SIG-M5 (cell line): Measurements from ENCODE around the gene DCAF12L2.
"Not testable (repeated sequence)": the region's sequence is repeated elsewhere in the genome, so short reads cannot be mapped to it uniquely, and the experiment has no call there.

Source experiments
- DNase-seq: peaks from one replicate; lab custom pipeline; 2025; lab: John Stamatoyannopoulos, UW

Gene DCAF12L2

DNA sequence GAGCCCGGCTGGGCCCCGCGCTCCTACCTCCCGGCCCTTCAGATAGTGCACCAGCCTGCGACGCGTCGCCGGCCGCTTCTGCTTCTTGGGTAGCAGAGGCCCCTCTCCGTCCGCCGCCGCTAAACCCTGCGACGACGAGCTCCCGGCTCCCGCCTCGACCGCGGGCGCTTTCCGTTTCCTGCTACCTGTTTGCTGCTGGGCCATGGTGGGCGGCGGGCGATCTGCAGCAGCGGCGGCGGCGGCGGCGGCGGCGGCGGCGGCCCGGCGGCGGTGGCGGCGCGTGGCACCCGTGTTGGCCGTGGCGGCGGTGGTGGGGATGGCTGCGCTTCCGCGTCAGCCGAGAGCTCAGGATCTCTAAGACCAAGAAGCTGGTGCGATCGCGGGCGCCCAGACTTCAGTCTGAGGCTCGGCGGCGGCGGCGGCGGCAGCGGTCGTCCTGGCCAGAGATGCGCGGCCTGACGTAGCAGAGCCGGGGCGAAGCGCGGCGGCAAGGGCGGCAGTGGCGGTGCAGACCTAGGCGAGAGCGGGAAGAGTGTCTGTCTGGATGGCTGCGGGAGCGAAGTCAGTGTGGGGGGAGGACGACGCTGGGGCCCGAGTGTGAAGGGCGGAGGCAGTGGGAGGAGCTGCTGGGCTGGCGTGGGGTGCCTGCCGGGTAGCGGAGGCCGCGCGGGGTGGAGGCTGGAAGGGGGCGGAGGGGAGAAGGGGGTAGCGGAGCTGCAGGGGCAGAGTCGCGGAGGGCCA, at the start of gene DCAF12L2:
TSS of gene DCAF12L2 (minus strand) at position 569 of the 741 bp plus-strand sequence. CDS start at position 204, 365 bp downstream.
- DNase-seq, result no peak

DNA sequence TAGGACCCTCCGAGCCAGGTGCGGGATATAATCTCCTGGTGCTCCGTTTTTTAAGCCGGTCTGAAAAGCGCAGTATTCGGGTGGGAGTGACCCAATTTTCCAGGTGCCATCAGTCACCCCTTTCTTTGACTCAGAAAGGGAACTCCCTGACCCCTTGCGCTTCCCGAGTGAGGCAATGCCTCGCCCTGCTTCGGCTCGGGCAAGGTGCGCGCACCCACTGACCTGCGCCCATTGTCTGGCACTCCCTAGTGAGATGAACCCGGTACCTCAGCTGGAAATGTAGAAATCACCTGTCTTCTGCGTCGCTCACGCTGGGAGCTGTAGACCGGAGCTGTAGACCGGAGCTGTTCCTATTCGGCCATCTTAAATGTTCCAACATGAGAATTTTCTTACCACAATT, 24.8 kb upstream of the DCAF12L2 start:
- not testable (repeated sequence) for DNase-seq

DNA sequence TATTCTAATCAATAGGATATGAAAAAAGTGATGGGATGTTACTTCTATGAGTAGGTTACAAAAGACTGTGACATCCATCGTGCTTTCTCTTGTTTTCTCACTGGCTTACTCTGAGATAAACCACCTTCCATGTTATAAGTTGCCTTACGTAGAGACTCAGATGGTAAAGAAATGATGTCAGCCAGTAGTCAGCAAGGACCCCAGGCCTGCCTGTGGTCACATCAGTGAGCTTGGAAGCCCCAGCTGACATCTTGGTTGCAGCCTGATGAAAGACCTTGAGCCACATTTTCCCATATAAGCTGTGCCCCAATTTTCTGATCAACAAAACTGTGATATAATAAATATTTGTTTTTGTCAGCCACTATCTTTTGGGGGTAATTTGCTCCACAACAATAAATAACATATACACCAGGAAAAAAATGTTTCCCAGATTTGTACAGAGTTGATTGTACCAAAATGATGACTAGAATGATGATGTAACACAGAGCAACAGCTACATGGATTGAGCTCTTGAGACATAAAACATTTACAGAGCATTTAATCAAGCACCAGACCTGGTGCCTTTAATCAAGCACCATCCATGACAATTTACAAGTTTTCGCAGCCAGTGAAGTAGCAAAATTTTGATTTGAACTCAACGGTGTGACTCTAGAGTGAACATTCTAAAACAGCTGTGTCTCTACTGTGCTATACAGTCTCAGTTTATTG, 11.2 kb upstream of the DCAF12L2 start:
- DNase-seq, result no peak

DNA sequence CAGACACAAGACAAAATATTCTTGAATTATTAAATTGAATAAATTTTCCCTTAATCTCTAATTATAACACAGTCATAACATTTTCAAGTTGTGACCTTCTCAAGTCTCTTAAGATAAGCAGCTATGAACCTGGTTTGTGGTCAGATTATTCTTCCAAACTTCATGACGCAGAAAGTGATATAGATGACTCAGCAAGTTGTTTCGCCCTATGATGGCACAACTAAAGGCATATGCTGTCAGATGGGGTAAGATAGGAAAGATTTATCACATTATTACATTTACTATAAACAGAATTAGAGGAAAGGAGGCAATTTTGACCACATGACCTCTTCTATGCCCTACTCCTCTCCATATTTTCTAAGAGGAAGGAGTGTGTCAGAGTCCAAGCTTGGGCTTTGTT, 4.6 kb upstream of the DCAF12L2 start:
- no peak for DNase-seq

DNA sequence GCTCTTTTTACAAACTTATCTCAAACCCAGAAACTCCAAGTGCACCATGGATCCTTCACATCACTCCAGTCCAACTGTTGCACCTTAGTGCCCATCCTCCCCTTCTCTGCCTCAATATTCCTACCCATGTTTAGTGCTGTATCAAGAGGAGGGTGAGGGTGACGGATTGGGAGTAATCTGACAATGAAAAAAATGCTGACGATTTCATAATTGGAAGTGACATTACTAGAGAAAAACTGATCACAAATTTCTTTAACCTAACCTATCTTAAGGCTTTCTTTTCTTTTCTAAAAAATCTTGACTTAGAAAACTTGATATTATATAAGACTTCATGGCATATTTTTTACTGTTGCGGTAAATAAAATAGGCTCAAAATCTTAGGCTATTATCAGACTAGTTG, 1.5 kb upstream of the DCAF12L2 start:
- no peak for DNase-seq

DNA sequence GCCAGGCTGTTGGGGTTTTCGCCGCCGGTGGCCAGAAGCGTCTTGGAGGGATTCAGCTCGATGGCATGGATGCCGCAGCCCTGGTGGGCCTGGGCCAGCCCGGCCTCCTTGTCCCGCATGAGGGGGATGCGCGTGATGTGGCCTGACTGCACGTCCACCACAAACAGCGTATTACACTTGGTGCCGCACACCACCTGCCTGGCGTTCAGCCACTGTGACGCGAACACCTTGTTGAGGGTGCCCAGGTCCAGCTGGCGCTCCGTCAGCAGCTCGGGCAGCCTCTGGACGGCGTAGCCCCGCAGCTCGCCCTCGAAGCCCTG, 728 bp downstream of the DCAF12L2 start:
- no peak for DNase-seq

DNA sequence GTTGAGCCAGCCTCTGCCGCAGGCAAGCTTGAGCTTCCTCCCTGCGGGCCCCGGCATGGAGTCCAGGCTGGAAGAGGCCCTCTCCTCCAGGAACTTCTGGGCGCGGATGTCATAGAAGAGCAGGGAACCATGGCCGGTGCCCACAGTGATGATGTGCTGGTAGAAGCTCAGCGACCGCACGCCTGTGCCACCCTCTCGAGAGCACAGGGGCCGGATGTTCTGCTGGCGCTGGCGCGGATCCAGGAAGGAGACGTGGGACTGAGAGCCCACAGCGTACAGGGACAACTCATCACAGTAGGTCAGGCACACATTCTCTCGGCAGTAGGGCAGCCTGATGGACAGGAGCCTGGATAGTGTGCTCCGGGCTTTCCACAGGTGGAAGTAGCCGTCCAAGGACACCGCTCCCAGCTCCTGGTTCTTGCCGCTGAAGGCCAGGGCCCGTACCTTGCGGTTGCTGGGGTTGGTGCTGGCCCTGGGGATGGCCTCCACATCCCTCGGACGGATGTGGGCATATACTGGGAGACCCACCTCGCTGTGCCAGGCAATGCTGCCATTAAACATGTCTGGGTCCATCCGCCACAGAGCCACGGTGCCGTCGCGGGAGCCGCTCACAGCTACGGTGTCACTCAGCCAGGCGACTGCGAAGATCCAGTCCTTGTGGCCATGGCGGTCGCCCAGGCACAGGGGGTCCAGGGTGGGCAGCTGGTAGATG, 1.2 kb downstream of the DCAF12L2 start:
- no peak for DNase-seq

DNA sequence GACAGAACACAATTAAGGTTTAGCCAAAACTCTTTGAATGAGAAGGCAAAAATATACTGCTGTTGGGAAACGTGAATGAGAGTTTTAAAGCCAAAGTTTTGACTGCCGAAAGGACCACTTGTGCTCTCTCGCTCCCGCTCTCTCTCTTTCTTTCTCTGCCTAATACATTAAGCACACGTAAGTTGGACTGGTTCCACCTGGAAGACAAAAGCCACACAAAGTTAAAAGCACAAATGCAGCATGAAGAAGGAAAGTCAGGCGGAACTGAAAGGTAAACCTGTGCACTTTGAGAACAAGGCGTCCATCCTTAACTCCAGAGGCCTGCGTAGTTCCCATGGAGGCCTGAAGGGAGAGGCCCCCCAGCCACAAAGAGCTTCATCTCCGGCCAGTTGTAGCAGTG, 1.9 kb downstream of the DCAF12L2 start:
- no peak for DNase-seq

DNA sequence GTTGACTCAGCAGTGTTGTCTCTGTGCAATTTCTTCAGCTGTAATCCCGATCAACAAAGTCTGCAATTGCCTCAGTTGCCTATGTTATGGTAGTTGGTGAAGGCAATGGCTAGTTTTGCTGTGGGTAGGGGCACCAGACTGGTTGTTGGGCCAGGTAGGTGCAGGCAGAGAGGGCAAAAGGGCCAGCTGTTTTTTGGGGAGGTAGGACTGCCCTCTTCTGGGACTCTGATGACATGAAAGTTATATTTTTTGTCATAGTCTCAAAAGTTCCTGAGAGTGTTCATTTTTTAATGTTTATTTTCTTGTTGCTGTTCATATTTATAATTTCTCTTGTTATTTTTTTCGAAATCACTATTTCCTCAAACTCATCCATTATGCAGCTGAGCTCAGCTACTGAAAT, 25.1 kb downstream of the DCAF12L2 start:
- DNase-seq, result no peak

DNA sequence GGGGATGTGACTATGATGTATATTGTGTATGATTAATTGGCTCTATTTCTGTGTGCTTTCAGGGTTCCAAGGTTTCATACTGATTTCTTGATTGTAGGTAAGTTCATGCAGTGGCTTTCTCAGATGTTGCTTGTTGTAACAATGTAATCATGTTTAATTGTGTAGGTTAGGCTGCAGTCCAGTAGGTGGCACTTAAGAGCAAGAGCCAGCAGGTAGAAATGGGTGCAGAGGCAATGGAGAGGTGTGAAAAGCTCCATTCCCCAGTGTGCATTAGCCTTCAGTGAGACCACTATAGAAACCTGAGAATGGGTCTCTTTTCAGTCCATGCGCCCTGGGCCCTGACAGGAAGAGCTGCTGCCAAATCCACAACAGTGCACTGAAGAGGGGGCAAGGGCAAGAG, 28.2 kb downstream of the DCAF12L2 start:
- no peak for DNase-seq

DNA sequence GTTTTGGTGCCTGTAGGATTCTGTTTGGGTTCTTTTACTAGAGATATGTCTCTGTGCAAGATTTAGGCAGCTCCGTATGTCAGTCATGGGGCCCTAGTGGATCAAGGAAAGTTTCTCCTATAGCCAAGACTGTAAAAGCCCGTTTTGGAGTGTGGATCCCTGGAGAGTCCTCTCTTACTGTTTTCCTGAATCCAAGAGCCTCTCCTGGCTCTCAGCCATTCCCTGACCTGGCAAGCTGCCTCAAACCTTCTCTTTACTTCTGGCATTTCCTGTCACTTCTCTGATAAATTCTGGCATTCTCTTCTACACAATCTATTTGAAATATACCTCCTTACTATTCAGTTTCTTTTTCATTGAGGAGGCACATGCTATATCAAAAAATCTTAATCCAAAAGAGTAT, 41.4 kb downstream of the DCAF12L2 start:
- DNase-seq, result no peak
